ENCODE measurements around the gene FRY. TPM values are rescaled to one million over a fixed set of nuclear protein-coding genes. Genes with fewer than 3 reads are reported as not detected.

The FRY gene
- total and polyA plus RNA-seq, 4 donors: 6.2 to 31.2 (median 12.7) TPM

GRCh38 chr13:32079587-32079986 lies 48.0 kb downstream of the FRY start (continued):
- TF ChIP-seq, protein P1, sequence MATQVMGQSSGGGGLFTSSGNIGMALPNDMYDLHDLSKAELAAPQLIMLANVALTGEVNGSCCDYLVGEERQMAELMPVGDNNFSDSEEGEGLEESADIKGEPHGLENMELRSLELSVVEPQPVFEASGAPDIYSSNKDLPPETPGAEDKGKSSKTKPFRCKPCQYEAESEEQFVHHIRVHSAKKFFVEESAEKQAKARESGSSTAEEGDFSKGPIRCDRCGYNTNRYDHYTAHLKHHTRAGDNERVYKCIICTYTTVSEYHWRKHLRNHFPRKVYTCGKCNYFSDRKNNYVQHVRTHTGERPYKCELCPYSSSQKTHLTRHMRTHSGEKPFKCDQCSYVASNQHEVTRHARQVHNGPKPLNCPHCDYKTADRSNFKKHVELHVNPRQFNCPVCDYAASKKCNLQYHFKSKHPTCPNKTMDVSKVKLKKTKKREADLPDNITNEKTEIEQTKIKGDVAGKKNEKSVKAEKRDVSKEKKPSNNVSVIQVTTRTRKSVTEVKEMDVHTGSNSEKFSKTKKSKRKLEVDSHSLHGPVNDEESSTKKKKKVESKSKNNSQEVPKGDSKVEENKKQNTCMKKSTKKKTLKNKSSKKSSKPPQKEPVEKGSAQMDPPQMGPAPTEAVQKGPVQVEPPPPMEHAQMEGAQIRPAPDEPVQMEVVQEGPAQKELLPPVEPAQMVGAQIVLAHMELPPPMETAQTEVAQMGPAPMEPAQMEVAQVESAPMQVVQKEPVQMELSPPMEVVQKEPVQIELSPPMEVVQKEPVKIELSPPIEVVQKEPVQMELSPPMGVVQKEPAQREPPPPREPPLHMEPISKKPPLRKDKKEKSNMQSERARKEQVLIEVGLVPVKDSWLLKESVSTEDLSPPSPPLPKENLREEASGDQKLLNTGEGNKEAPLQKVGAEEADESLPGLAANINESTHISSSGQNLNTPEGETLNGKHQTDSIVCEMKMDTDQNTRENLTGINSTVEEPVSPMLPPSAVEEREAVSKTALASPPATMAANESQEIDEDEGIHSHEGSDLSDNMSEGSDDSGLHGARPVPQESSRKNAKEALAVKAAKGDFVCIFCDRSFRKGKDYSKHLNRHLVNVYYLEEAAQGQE (IDR thresholded peaks at IDR 0.05): no peak
- no peak for TF ChIP-seq RAD21 (IDR thresholded peaks at IDR 0.05)

- no peak overlapping the region for H3K27ac ChIP-seq (ENCODE audit: low read depth in 1 of 2, low read length in 2 of 2)
- peaks cover 0 to 4% (median 0%) of the 10 kb centered on the region in 4 donors for H3K36me3 ChIP-seq (ENCODE audit: control insufficient read depth in 4 of 4, insufficient read depth in 3 of 4, low read depth in 1 of 4, low read length in 3 of 4)
- no peak overlapping the region for H3K9ac ChIP-seq (ENCODE audit: low read depth in 1 of 2, low read length in 2 of 2)
- 42% methylated on average over 1 of the region's 1 CpG for WGBS
- no peak for TF ChIP-seq ZBTB33 (IDR thresholded peaks at IDR 0.05)
- TF ChIP-seq, protein P2, sequence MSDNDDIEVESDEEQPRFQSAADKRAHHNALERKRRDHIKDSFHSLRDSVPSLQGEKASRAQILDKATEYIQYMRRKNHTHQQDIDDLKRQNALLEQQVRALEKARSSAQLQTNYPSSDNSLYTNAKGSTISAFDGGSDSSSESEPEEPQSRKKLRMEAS (IDR thresholded peaks at IDR 0.05): no peak
- TF ChIP-seq, protein P1 (IDR thresholded peaks at IDR 0.05): no peak
- TF ChIP-seq FOXA1 (IDR thresholded peaks at IDR 0.05): no peak
- peaks cover 0 to 11% (median 5%) of the 10 kb centered on the region in 4 donors for H3K4me1 ChIP-seq (ENCODE audit: control insufficient read depth in 4 of 4, insufficient read depth in 4 of 4, low read length in 3 of 4)
- no peaks in the 10 kb centered on the region for H3K9me3 ChIP-seq (ENCODE audit: control insufficient read depth in 4 of 4, low read length in 3 of 4)
- no peak for DNase-seq (ENCODE audit: low spot score)
- no peak overlapping the region for H3K4me3 ChIP-seq (ENCODE audit: low read depth in 1 of 3, low read length in 3 of 3)
- no peaks in the 10 kb centered on the region for H3K27me3 ChIP-seq (ENCODE audit: control insufficient read depth in 4 of 4, insufficient read depth in 4 of 4, low read length in 3 of 4)
Observed at GRCh38 chr13:32080328-32080744, 48.8 kb downstream of the FRY start.

GRCh38 chr13:32081591-32081990 lies 50.0 kb downstream of the FRY start:
- no peaks in the 10 kb centered on the region for H3K27me3 ChIP-seq (ENCODE audit: control insufficient read depth in 4 of 4, insufficient read depth in 4 of 4, low read length in 3 of 4)
- H3K36me3 ChIP-seq (ENCODE audit: control insufficient read depth in 4 of 4, insufficient read depth in 3 of 4, low read depth in 1 of 4, low read length in 3 of 4): peaks cover 0 to 4% (median 0%) of the 10 kb centered on the region in 4 donors
- H3K27ac ChIP-seq (ENCODE audit: low read depth in 1 of 2, low read length in 2 of 2): no peak overlapping the region
- H3K9me3 ChIP-seq (ENCODE audit: control insufficient read depth in 4 of 4, low read length in 3 of 4): no peaks in the 10 kb centered on the region
- peaks cover 0 to 7% (median 1%) of the 10 kb centered on the region in 4 donors for H3K4me1 ChIP-seq (ENCODE audit: control insufficient read depth in 4 of 4, insufficient read depth in 4 of 4, low read length in 3 of 4)
- 98% methylated on average over 2 of the region's 2 CpGs for WGBS
- DNase-seq (ENCODE audit: low spot score): no peak
- no peak overlapping the region for H3K4me3 ChIP-seq (ENCODE audit: low read depth in 1 of 3, low read length in 3 of 3)
- H3K9ac ChIP-seq (ENCODE audit: low read depth in 1 of 2, low read length in 2 of 2): no peak overlapping the region
- no peak for TF ChIP-seq CTCF (IDR thresholded peaks at IDR 0.05; ENCODE audit: low read depth, low read length, missing input control)
